HG03280 (cell line): ENCODE results near the gene UBL4A.
"Not testable (repeated sequence)": the region's sequence is repeated elsewhere in the genome, so short reads cannot be mapped to it uniquely, and the experiment has no call there.

ENCODE experiments used
- ATAC-seq: cut with Tn5 transposase; IDR thresholded peaks from one replicate; pipeline ENCODE4 v1.9.1; 2021; ENCODE audit warnings: mild to moderate bottlenecking, moderate library complexity; ENCODE audit not compliant: unreplicated experiment

Gene UBL4A

GRCh38 chrX:154509455-154509854, 23.0 kb upstream of the UBL4A start:
- ATAC-seq = no peak

- ATAC-seq = no peak
Observed at GRCh38 chrX:154508384-154508745, 21.9 kb upstream of the UBL4A start.

GRCh38 chrX:154507673-154508383, 21.4 kb upstream of the UBL4A start:
- ATAC-seq = no peak

- ATAC-seq = no peak
Observed at GRCh38 chrX:154506483-154507332, 20.3 kb upstream of the UBL4A start.

GRCh38 chrX:154505734-154506133, 19.3 kb upstream of the UBL4A start:
- no peak for ATAC-seq

GRCh38 chrX:154502989-154503388, 16.6 kb upstream of the UBL4A start:
- no peak for ATAC-seq

- ATAC-seq = no peak
Observed at GRCh38 chrX:154502098-154502497, 15.7 kb upstream of the UBL4A start.

- ATAC-seq = not testable (repeated sequence)
Observed at GRCh38 chrX:154501423-154501822, 15.0 kb upstream of the UBL4A start.

- ATAC-seq = not testable (repeated sequence)
Observed at GRCh38 chrX:154496591-154497137, 10.2 kb upstream of the UBL4A start.

- no peak for ATAC-seq
Observed at GRCh38 chrX:154495472-154495922, 9.1 kb upstream of the UBL4A start.

- ATAC-seq = no peak
Observed at GRCh38 chrX:154494715-154495114, 8.3 kb upstream of the UBL4A start.

- ATAC-seq = peak; percentile 86
Observed at GRCh38 chrX:154490414-154491083, 4.1 kb upstream of the UBL4A start, which contains the start of gene SLC10A3. SLC10A3 (minus strand) TSS chrX:154490629; CDS start chrX:154488940, 1,689 bp downstream.

GRCh38 chrX:154490021-154490413, 3.6 kb upstream of the UBL4A start:
- ATAC-seq = peak; percentile 12

- no peak for ATAC-seq
Observed at GRCh38 chrX:154489182-154489581, 2.8 kb upstream of the UBL4A start.

- ATAC-seq = no peak
Observed at GRCh38 chrX:154488336-154489075, 2.1 kb upstream of the UBL4A start.

- no peak for ATAC-seq
Observed at GRCh38 chrX:154487518-154488290, 1.3 kb upstream of the UBL4A start.

GRCh38 chrX:154486052-154486395, 391 bp downstream of the UBL4A start:
- ATAC-seq = no peak

GRCh38 chrX:154485150-154486051, 1.0 kb downstream of the UBL4A start:
- no peak for ATAC-seq
